GM21367 (cell line): Measurements from ENCODE around the gene TRAPPC5.

Experiments
- ATAC-seq: cut with Tn5 transposase; IDR thresholded peaks from one replicate; pipeline ENCODE4 v1.9.1; 2021; ENCODE audit not compliant: unreplicated experiment

The TRAPPC5 gene

GRCh38 chr19:7729831-7730285 is 49.2 kb downstream of the TRAPPC5 start:
- no peak for ATAC-seq

- ATAC-seq, result no peak
Measured at GRCh38 chr19:7730286-7731217, 49.9 kb downstream of the TRAPPC5 start.

DNA sequence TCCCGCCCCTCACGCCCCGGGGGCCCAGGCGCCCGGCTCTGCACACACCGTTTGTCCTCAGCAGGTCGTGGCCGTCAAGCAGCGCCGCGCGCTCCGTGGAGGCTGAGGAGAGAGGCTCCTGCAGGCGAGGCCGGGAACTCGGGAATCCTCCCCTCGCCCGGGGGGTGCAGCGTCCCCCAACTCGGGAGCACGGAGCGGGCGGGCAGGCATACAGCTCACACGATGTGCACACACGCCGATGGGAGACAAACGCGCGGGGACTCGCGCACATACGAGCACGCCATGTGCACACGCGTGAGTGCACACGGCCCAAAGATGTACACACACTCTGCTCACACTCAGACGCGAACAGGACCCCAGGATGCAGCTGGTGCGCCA is 50.6 kb downstream of the TRAPPC5 start:
- ATAC-seq, result no peak

- no peak for ATAC-seq
Measured at GRCh38 chr19:7731615-7732014, 51.0 kb downstream of the TRAPPC5 start.

DNA sequence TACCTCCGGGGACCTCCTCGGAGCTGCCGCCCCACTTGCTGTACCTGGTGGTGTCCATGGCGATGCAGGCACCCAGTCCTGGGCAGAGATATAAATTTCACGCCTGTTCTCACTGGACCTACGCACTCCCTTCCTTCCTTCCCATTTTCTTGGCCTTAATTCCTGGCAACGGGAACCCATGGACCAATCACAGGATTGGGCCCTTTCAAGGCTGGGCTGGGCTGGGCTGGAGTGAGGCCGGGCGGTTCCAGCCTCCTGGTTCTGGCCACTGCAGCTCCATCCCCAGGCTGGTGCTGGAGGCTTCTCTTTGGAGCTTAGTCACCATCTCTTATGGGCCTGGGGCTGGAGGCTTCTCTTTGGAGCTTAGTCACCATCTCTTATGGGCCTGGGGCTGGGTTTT is 51.4 kb downstream of the TRAPPC5 start, which contains the start of gene CLEC4G:
CLEC4G (minus strand) TSS at position 66 of the 400 bp plus-strand sequence; CDS start at position 58, 8 bp downstream.
- no peak for ATAC-seq

DNA sequence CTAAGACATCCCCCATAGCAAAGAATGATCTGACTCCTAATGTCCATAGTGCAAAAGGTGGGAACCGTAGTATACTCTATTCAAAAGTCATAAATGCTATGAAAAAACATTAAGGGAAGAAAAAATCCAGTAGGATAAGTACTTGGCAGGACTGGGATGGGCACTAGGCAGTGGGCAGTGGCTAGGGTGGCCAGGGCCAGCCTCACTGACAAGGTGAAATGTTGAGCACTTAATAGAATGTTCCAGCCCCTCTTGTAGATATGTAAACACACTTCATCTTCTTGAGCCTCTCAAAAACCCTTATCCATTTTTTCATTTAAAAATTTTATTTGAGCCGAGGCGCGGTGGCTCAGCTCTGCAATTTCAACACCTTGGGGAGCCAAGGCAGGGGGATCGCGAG is 52.7 kb downstream of the TRAPPC5 start:
- ATAC-seq, result no peak

DNA sequence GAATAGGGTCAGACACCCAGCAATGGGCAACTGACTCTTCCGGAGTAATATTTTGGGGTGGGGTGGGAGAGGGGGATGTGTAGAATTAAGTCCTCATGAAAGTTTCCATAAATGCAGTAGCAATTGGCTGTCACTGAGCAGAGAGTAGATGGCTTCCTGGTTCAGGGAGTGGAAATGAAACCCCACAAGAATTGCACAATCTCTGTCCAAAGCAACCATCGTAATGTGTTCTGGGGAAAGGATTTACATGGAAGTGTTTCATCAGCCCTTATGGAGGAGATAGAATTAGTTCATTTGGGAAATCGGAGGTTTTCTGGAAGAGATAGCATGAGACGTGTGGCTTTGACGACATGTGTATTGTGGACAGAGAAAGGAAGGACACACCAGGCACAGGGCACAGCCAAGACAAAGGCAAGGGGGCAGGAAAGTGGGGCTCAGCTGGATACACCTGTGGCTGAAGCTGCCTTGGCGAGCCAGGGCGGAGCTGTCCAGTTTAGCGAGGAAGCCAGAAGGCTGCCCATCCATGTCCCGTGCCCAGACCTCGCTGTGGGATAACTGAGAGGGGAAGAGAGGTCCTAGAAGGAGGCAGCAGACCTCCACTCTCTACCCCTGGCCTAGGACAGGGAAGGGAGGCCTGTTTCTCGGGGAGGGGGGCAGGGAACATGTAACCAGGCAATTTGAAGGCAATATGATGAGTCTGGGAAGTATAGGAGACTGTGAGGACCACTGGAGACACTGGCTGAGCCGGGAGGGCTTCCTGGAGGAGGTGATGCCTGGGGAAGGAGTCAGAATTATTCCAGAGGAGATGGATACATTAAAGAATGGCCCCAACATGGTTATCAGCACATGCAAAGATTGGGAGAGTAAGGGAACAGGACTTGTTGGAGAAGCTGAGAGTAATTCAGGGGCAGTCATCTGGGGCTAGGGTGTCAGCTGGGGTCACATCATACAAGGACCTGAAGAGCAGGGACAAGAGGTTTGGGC is 53.9 kb downstream of the TRAPPC5 start:
- no peak for ATAC-seq

- ATAC-seq, result no peak
Measured at GRCh38 chr19:7736148-7736547, 55.5 kb downstream of the TRAPPC5 start.

DNA sequence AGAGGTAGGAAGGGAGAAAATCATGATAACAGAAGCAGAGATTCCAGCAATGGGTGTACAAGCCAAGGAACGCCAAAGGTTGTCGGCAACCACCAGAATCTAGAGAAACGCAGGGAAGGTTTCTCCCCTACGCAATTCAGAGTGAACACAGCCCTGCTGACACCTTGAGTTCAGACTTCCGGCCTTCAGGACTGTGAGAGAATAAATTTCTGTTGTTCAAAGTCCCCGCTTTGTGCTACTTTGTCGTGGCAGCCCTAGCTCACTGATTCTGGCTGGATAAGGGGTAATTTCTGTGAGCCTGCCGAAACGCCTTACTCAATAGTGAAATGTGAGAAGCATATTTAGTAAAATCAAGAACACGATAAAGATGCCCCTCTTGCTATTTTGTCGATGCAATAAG is 56.6 kb downstream of the TRAPPC5 start:
- no peak for ATAC-seq
